Brain microvascular endothelial cell (primary cell): ENCODE measurements around the gene FAM177A1.

Experiments
- DNase-seq: peaks from one replicate; pipeline ENCODE4 v3.0.0-alpha.2; 2020
- H3K27ac ChIP-seq: fragments of 250-450 bp; sonication (Bioruptor Pico); 2 replicates; pipeline ENCODE4 v1.5.1; 2020; ENCODE audit warnings: mild to moderate bottlenecking, moderate library complexity
- H3K27me3 ChIP-seq: fragments of 250-450 bp; sonication (Bioruptor Pico); replicated peaks from 2 replicates; pipeline ENCODE4 v1.5.1; 2020; ENCODE audit warnings: mild to moderate bottlenecking
- H3K36me3 ChIP-seq: fragments of 250-450 bp; sonication (Bioruptor Pico); replicated peaks from 2 replicates; pipeline ENCODE4 v1.5.1; 2020; ENCODE audit warnings: mild to moderate bottlenecking
- H3K4me3 ChIP-seq: 2 replicates; pipeline ENCODE4 v1.5.1; 2011; ENCODE audit warnings: low read depth, mild to moderate bottlenecking, control low read depth, low read length, moderate library complexity
- CTCF ChIP-seq: IDR thresholded peaks from 2 replicates; pipeline ENCODE4 v1.5.1; 2011; ENCODE audit warnings: low read depth, mild to moderate bottlenecking, moderate library complexity, low read length, control low read depth, inconsistent platforms; ENCODE audit errors: missing control alignments
- in situ Hi-C: cut with HindIII; loops from 2 replicates; pipeline ENCODE4 v1.10.0; 2017; ENCODE audit warnings: low sequenced_read_pairs, low pct_ligation_motif_present

The FAM177A1 gene

DNA sequence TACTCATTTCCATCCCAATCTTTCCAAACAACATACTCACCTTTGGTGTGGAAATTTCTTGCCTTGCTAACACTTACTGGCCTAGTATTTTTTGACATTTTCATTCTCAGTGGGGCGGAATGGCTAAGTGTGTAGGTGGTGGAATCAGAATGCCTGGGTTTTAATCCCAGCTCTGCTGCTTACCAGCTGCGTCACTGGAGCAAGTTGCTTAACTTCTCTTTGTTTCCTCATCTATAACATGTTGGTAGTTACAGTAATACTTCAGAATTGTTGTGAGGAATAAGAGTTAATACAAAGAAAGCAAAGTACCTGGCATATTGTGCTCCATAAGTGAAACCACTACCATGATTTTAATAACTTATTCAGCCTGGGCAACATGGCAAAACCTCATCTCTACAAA lies 3.0 kb upstream of the FAM177A1 start:
- H3K4me3 ChIP-seq = no peak overlapping the region
- H3K27ac ChIP-seq = no peak overlapping the region
- no peaks in the 10 kb centered on the region for H3K27me3 ChIP-seq
- in situ Hi-C loops = no loop called here
- no peak for TF ChIP-seq CTCF
- no peak for DNase-seq
- no peaks in the 10 kb centered on the region for H3K36me3 ChIP-seq

GRCh38 chr14:35044939-35045797 lies 904 bp upstream of the FAM177A1 start:
- TF ChIP-seq CTCF = no peak
- Histone ChIP-seq H3K27me3 (no peaks in the 10 kb centered on the region), H3K36me3 (no peaks in the 10 kb centered on the region), H3K27ac (peak overlapping the region; percentile 95), H3K4me3 (peak overlapping the region; percentile 92)
- peak; percentile 27 for DNase-seq
- in situ Hi-C loops = no loop called here

GRCh38 chr14:35045798-35046047 lies 349 bp upstream of the FAM177A1 start:
- Histone ChIP-seq H3K4me3 (peak overlapping the region; percentile 92), H3K27me3 (no peaks in the 10 kb centered on the region), H3K27ac (peak overlapping the region; percentile 95), H3K36me3 (no peaks in the 10 kb centered on the region)
- in situ Hi-C loops = no loop called here
- no peak for DNase-seq
- TF ChIP-seq CTCF = no peak

DNA sequence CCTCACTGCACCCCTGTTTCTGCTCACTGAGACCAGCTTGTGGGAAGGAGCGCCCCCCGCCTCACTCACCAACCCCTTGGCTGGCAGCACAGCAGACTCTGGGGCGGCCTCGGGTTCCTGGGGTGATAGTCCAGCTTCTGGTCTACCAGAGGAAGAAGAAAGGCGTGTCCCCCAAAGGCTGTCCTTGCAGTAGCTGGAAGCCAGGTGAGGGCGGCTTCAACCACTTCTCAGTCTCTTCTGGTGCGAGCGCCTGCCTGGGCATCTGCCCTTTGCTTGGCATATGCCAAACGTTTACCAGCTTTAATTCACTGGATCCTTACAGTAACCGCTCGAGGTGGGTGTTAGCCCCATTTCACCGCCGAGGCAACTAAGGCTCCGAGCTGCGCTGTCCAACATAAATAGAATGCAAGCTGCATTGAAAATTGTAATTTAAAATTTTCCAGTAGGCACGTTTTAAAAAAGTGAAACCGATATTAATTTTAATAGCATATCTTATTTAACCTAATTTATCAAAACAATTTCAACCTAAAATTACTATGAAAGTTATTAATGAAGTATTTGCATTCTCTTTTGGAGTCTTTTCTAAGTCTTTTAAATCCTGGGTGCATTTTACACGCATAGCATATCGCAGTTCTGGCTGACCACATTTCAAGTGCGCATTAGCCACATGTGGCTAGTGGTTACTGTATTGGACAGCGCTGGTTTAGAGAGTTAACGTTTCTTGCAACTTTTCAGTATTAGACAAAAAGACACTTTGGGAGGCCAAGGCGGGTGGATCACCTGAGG lies 872 bp downstream of the FAM177A1 start:
- no peak for DNase-seq

GRCh38 chr14:35047976-35048513 lies 2.0 kb downstream of the FAM177A1 start:
- DNase-seq = no peak
- Histone ChIP-seq H3K36me3 (no peaks in the 10 kb centered on the region), H3K4me3 (no peak overlapping the region), H3K27me3 (no peaks in the 10 kb centered on the region), H3K27ac (no peak overlapping the region)
- TF ChIP-seq CTCF = no peak
- in situ Hi-C loops = no loop called here

More for the DNA sequence above, 872 bp downstream of the FAM177A1 start:
- H3K4me3 ChIP-seq = peak overlapping the region; percentile 92
- no peak for TF ChIP-seq CTCF
- no peaks in the 10 kb centered on the region for H3K27me3 ChIP-seq
- H3K27ac ChIP-seq = peak overlapping the region; percentile 95
- H3K36me3 ChIP-seq = no peaks in the 10 kb centered on the region
- in situ Hi-C loops = no loop called here
